Stimulated activated naive CD8-positive, alpha-beta T cell treated with anti-CD3 and anti-CD28 coated beads, Interleukin-15, Interleukin-2, amounts not matched to agents 100 U/mL and 50 U/mL, for 24 hours (primary cell): ENCODE data around the gene FSCN2.

Experiments used
- ATAC-seq: fragments of 150-1000 bp; cut with Tn5 transposase; one replicate; pipeline ENCODE4 v1.10.0; 2021
- DNase-seq: peaks from one replicate; pipeline ENCODE4 v3.0.0; 2021

FSCN2 gene

GRCh38 chr17:81542431-81543338 lies 14.5 kb downstream of the FSCN2 start:
- ATAC-seq (no peak), DNase-seq (no peak)

- DNase-seq (no peak), ATAC-seq (no peak)
Observed at GRCh38 chr17:81543339-81543675, 15.1 kb downstream of the FSCN2 start.

GRCh38 chr17:81543756-81544155 lies 15.6 kb downstream of the FSCN2 start:
- ATAC-seq: no peak

GRCh38 chr17:81544281-81544974 lies 16.3 kb downstream of the FSCN2 start:
- DNase-seq: no peak
- ATAC-seq: no peak

More at GRCh38 chr17:81543756-81544155, 15.6 kb downstream of the FSCN2 start:
- no peak for DNase-seq

- ATAC-seq: no peak
- DNase-seq: no peak
Observed at GRCh38 chr17:81545160-81545949, 17.2 kb downstream of the FSCN2 start.

GRCh38 chr17:81546906-81547613 lies 18.9 kb downstream of the FSCN2 start:
- DNase-seq (no peak), ATAC-seq (no peak)

GRCh38 chr17:81547614-81547982 lies 19.4 kb downstream of the FSCN2 start:
- DNase-seq: no peak
- ATAC-seq: no peak

- DNase-seq: no peak
- ATAC-seq: no peak
Observed at GRCh38 chr17:81549031-81549557, 20.9 kb downstream of the FSCN2 start.

GRCh38 chr17:81549826-81550225 lies 21.6 kb downstream of the FSCN2 start:
- no peak for ATAC-seq
- no peak for DNase-seq

GRCh38 chr17:81550285-81550684 lies 22.1 kb downstream of the FSCN2 start:
- ATAC-seq (no peak), DNase-seq (no peak)

- DNase-seq (no peak), ATAC-seq (no peak)
Observed at GRCh38 chr17:81550830-81551457, 22.8 kb downstream of the FSCN2 start.

- ATAC-seq (no peak), DNase-seq (no peak)
Observed at GRCh38 chr17:81551458-81552243, 23.5 kb downstream of the FSCN2 start.

GRCh38 chr17:81552244-81553017 lies 24.3 kb downstream of the FSCN2 start, which contains the start of gene FAAP100:
Gene FAAP100 (minus strand): TSS chr17:81552353. CDS start chr17:81552330, 23 bp downstream.
- DNase-seq (peak; percentile 88), ATAC-seq (peak; percentile 55)

- ATAC-seq: peak; percentile 68
- peak; percentile 82 for DNase-seq
Observed at GRCh38 chr17:81553018-81553615, 24.9 kb downstream of the FSCN2 start.

- ATAC-seq (peak; percentile 3), DNase-seq (no peak)
Observed at GRCh38 chr17:81553616-81554181, 25.5 kb downstream of the FSCN2 start.

- no peak for ATAC-seq
- DNase-seq: no peak
Observed at GRCh38 chr17:81556175-81556691, 28.1 kb downstream of the FSCN2 start.

GRCh38 chr17:81556863-81557262 lies 28.7 kb downstream of the FSCN2 start:
- no peak for DNase-seq
- ATAC-seq: no peak

GRCh38 chr17:81557276-81558114 lies 29.3 kb downstream of the FSCN2 start:
- no peak for ATAC-seq
- no peak for DNase-seq
